ENCODE data around the gene SPG7. TPM values are rescaled to one million over a fixed set of nuclear protein-coding genes. Genes with fewer than 3 reads are reported as not detected.

The SPG7 gene
- total RNA-seq, 1 experiment from 2014 or later: 119 TPM

DNA sequence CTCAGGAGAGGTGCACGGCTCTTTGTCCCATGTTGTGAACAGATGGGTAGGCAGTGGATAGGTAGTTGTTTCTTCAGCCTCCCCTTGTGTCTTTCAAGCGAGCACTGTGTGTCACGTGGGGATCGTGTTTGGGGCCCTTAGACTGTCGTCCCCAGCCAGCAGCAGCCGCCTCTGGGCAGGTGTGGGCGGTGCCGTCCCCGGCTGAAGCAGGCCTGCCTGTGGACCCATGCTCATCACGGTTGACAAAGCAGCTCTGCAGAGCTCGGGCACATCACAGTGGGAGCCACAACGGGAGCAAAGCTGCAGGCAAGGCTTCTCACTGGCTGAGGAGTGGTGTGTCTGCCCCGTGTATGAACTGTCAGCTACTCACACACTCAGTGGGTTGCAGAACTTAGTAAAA lies 47.6 kb downstream of the SPG7 start:
- Histone ChIP-seq H3K27me3 (ENCODE audit: insufficient read depth, low read length) (no peaks in the 10 kb centered on the region), H2AFZ (ENCODE audit: low read length) (no peak overlapping the region), H3K14ac (ENCODE audit: insufficient read depth, low read length) (no peak overlapping the region), H4K20me1 (ENCODE audit: control insufficient read depth, insufficient read depth, insufficient read length) (no peaks in the 10 kb centered on the region), H3K4me1 (ENCODE audit: insufficient read depth, low read length) (no peaks in the 10 kb centered on the region), H4K5ac (ENCODE audit: insufficient read length, low read depth, low read length) (no peak overlapping the region), H2BK20ac (ENCODE audit: low read depth, low read length, poor library complexity, severe bottlenecking) (no peak overlapping the region), H3K79me2 (ENCODE audit: insufficient read depth, low read length) (no peaks in the 10 kb centered on the region; the same call in 1 of the 2 replicates), H2BK12ac (ENCODE audit: insufficient read length, low read depth, low read length) (no peak overlapping the region), H3K9me3 (ENCODE audit: control insufficient read depth, low read depth, low read length) (no peaks in the 10 kb centered on the region), H3K18ac (ENCODE audit: insufficient read length, low read depth, low read length) (no peak overlapping the region), H4K91ac (ENCODE audit: insufficient read length, low read depth, low read length) (no peak overlapping the region), H3K4me2 (ENCODE audit: insufficient read depth, insufficient read length, low read length) (no peak overlapping the region), H2BK15ac (ENCODE audit: low read depth, low read length) (no peak overlapping the region), H4K8ac (replicated peaks; ENCODE audit: insufficient read length, low read depth, low read length) (no peak overlapping the region), H3K56ac (ENCODE audit: insufficient read length, low read depth, low read length) (no peak overlapping the region), H3K4ac (ENCODE audit: low read depth, low read length) (no peak overlapping the region), H3K9ac (ENCODE audit: extremely low read depth, insufficient read length, low read length) (no peak overlapping the region), H3T11ph (ENCODE audit: low read length) (no peak overlapping the region), H3K27ac (ENCODE audit: insufficient read length, low read depth, low read length) (no peak overlapping the region), H2BK120ac (ENCODE audit: low read depth, low read length, poor library complexity, severe bottlenecking) (no peak overlapping the region), H2BK5ac (ENCODE audit: insufficient read length, low read length) (no peak overlapping the region), H3K23me2 (ENCODE audit: insufficient read length, low read depth, low read length, poor library complexity, severe bottlenecking) (no peaks in the 10 kb centered on the region), H3K79me1 (ENCODE audit: insufficient read depth, low read depth, low read length, poor library complexity, severe bottlenecking) (no peaks in the 10 kb centered on the region), H2AK5ac (ENCODE audit: insufficient read length, low read length) (no peak overlapping the region), H3K23ac (ENCODE audit: insufficient read length, low read depth, low read length) (no peak overlapping the region)
- Mint-ChIP-seq H3K27ac (peak overlapping the region in 1 of 3 experiments; percentile 20; a peak in 1 of 7 replicates), H3K36me3 (ENCODE audit: insufficient read depth in 1 of 3, low read depth in 3 of 3) (peaks cover 11 to 60% (median 56%) of the 10 kb centered on the region in 3 experiments), H3K9me3 (no peaks in the 10 kb centered on the region; a peak in 1 of 5 replicates), H3K27me3 (ENCODE audit: low read depth) (no peaks in the 10 kb centered on the region), H3K4me3 (no peak overlapping the region), H3K4me1 (peaks cover 3 to 5% of the 10 kb centered on the region in 2 experiments)
- no peak for DNase-seq
- TF ChIP-seq, protein P1, sequence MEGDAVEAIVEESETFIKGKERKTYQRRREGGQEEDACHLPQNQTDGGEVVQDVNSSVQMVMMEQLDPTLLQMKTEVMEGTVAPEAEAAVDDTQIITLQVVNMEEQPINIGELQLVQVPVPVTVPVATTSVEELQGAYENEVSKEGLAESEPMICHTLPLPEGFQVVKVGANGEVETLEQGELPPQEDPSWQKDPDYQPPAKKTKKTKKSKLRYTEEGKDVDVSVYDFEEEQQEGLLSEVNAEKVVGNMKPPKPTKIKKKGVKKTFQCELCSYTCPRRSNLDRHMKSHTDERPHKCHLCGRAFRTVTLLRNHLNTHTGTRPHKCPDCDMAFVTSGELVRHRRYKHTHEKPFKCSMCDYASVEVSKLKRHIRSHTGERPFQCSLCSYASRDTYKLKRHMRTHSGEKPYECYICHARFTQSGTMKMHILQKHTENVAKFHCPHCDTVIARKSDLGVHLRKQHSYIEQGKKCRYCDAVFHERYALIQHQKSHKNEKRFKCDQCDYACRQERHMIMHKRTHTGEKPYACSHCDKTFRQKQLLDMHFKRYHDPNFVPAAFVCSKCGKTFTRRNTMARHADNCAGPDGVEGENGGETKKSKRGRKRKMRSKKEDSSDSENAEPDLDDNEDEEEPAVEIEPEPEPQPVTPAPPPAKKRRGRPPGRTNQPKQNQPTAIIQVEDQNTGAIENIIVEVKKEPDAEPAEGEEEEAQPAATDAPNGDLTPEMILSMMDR (conservative IDR thresholded peaks at IDR 0.05): no peak
- no CpG with 5 or more reads among the region's 13 CpGs for WGBS (ENCODE audit: extremely low coverage, insufficient read length, low lambda C conversion rate)
